GM19395 (cell line): ENCODE results near the gene TBC1D14.
"Not testable (repeated sequence)": the region's sequence is repeated elsewhere in the genome, so short reads cannot be mapped to it uniquely, and the experiment has no call there.

Source experiments
- ATAC-seq: cut with Tn5 transposase; IDR thresholded peaks from one replicate; pipeline ENCODE4 v1.9.1; 2021; ENCODE audit warnings: mild to moderate bottlenecking, moderate library complexity; ENCODE audit not compliant: unreplicated experiment

The TBC1D14 gene

DNA sequence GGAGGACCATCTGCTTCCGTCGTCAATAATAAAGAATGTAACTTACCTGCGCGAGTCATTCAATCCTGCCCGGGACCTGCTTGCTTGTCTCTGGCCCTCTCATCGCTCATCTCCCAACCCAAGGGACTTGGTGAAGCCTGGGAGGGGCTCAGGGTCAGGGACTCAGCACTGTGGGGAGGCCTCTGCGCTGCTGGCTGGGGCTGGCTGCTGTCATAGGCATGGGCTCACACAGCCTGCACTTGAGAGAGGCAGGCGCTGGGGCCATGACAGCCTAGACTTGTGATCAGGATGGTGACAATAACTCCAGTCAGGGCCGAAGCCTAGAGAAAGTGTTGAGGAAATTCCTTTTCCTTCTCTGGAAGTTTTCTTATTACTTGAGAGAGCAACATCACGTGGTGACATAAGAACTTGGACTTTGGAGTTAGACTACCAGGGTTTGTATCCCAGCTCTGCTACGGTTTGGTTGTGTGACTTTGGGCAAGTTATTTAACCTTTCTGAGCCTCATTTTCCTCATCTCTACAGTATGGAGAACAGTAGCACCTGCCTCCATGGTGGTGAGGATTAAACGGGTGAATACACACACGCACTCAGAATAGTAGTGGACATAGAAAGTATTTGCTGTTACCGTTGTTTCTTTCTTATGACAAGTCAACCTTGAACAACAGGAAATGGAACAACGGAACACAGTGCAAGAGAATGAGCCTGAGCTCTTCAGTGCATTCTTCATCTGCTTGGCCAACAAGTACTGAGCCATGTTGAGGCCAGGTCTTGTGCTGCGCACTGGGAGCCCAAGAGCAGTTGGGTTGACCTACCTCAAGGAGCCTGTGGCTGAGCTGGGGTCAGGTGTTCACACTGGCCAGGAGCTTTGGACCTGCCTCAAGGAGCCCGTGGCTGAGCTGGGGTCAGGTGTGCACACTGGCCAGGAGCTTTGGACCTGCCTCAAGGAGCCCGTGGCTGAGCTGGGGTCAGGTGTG lies 60.5 kb downstream of the TBC1D14 start:
- peak; percentile 87 for ATAC-seq

DNA sequence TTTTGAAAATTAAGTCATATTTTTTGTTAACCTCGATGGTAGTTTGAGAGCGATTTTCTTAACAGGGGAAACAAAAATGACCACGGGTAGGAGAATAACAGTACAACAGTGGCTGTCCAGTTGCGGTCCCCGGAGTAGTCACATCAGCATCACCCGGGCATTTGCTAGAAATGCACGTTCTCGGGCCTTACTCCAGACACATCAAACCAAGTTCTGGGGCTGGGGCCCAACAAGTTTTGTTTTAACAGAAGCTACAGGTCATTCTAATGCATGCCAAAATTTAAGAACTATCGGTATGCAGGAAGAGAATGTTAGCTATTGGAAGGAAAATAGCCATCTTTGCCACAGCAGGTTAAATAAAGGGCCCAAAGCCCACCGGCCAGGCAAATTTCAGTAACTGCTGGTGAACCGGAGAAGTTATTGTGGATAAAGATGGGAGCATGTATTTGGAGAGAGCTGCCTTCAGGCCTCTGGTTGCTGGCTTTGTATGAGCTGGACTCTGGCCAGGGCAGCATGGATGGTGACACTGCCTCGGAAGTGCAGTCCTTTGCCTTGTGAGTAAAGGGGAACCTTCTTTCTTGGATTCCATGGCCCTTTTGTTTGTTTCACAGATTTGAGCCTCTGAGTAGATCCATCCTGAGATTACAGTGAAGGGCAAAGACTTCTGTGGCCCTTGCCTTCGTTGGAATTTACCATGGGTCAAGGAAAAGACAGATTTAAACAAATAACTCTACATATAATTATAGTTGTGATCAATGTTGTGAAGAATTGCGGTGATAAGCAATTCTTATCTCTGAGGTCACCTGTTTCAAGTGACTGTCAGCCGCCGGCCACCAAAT lies 62.1 kb downstream of the TBC1D14 start:
- ATAC-seq = no peak

DNA sequence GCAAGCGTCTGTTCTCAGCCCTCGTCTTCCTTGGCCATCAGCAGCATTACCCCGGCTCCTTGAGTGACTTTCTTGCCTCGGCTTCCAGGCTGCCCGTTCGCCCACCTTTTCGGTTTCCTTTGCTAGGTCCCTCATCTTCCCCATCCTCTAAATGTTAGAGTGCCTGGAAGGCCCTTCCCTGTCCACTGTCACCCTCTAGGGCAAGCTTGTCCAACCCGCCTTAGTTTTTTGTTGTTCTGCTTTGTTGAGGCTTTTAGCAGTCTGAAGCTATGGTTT lies 62.7 kb downstream of the TBC1D14 start:
- ATAC-seq = no peak

DNA sequence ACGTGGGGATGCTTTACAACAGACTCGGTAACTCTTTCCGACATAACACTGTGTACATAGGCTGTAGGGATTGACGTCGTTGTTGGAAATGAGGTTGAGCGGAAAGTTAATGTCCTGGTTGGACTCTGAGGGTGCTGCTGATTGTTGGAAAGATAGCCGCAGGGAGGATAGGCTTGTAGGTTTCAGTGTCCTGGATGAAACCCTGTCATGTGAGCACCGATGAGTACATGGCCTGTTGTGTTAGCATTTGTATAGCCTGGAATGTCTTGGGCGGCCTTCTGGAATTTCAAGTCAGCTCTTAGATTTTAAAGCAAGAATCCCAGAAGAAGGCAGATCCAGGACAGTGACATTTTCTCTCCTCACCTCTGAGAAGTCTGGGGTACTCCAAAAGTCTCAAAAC lies 63.3 kb downstream of the TBC1D14 start:
- ATAC-seq = no peak

DNA sequence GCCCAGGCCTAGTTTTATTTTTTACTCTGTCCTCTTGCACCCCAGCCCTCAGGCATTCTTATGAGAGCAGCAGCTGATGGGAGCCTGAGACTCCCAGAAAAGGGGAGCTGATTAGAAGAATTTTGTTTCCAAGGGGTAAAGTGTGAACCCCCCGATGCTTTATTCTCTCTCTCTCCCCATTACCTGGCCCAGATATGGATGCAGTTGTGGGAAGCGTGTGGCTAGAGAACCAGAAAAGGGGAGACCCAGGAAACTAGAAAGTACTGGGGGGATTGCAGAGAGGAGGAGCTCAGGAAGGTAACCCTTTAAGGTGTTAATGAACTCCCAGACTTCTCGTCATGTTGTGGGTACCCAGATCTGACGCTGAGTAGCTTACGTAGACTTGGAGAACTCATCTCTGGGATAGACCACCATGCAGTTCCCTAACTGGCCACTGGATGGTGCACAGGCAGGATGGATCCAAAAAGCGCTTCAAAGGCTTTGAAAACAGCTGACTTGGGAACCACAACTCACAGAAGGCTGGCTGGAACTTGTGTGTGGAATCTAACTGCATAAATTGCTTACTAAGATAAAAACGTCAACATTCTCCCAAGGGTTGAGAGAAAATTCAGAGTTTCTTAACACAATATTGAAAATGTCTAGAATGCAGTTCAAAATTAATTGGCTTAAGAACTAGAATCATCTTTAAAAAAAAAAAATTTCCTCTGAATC lies 64.7 kb downstream of the TBC1D14 start:
- peak; percentile 68 for ATAC-seq

DNA sequence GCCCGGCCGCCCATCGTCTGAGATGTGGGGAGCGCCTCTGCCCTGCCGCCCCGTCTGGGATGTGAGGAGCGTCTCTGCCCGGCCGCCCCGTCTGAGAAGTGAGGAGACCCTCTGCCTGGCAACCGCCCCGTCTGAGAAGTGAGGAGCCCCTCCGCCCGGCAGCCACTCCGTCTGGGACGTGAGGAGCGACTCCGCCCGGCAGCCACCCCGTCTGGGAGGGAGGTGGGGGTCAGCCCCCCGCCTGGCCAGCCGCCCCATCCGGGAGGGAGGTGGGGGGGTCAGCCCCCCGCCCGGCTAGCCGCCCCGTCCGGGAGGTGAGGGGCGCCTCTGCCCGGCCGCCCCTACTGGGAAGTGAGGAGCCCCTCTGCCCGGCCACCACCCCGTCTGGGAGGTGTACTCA lies 68.2 kb downstream of the TBC1D14 start:
- not testable (repeated sequence) for ATAC-seq

DNA sequence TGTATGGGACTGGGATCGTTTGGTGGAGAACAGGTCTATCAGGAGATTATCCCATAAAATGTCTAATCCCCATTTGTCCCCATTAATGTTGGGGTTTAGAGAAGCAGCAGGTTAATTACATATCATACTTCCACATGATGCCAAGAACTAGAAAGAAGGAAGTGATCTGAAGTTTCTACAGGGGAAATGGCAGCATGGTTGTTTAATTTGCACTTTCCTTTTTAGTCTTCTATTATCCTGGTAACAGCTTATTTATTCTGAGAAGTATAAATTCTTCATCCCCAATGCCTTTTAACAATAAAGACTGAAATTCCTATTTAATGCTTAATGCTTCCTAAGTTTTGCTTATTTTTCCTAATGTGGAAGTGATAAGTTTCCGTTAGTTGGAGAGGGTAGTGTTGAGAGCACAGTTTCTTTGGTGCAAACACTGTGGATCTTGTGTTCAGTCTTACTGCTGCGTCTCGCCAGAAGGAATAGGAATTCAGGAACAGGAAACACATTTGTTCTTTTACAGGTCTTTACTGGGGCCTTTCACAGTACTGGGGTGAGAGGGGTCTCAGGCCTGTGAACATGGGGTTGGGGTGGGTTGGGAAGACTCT lies 74.0 kb downstream of the TBC1D14 start:
- no peak for ATAC-seq

DNA sequence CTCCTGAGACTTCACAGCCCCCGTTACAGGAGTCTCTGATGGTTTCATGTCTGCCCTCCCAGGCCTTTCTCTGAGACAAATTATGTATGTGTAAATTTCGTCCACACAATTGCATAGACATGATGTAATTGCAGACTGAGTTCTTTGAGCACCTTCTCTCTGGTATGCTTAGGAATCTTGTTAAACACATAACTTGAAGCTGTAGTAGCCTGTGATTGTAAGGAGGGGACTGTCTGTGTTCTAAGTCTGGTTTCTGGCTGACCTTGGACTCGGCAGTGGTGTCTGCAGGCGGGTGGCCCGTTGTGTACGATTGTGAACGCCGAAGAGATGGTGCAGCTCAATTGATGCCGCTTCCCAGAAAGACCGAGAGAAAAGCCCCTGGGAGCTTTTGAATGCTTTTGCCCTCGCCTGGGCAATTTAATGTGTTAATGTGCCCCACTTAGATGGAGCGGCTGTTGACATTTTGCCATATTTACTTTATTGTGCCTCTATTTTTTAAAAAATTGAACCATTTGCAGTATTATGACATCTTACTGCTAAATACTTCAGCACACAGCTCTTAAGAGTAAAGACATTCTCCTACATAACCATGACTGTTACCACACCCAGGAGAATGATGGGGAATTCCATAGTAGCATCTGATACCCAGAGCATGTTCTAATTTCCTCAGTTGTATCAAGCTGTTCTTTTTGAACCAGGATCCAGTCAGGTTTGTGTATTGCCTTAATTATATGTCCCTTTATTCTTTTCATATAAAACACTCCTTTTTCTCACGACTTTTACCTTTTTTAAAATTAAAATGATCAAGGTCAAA lies 75.2 kb downstream of the TBC1D14 start:
- ATAC-seq = no peak

DNA sequence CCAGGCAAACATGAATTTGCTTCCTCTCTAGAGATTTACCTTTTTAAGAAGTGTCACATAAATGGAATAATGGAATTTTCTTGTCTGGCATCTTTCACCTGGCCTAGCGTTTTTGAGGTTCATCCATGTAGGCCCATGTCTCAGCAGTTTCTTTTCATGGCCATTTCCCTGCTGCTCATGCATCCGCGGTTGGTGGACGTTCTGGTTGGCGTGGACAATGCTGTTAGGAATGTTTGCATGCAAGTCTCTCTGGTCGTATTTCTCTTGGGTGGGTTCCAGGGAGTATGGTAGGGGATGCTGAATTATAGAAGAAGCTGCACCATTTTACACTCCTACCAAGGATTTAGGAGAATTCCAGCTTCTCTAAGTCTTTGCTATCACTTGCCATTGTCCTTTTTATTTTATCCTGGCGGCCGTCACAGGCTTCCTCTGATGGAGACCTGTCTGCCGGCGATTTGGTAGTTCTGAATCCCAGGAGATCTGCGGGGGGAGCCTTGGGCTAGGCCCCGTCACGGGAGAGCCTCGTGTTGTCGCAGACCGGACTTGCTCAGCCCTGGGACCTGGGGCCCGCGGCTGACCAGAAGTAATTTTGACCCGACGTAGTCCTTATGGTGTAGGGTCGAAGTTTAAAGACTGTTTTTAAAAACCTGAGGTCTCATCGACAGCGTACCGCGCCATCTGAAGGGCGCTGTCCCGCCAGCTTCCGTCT lies 76.6 kb downstream of the TBC1D14 start:
- ATAC-seq = no peak

DNA sequence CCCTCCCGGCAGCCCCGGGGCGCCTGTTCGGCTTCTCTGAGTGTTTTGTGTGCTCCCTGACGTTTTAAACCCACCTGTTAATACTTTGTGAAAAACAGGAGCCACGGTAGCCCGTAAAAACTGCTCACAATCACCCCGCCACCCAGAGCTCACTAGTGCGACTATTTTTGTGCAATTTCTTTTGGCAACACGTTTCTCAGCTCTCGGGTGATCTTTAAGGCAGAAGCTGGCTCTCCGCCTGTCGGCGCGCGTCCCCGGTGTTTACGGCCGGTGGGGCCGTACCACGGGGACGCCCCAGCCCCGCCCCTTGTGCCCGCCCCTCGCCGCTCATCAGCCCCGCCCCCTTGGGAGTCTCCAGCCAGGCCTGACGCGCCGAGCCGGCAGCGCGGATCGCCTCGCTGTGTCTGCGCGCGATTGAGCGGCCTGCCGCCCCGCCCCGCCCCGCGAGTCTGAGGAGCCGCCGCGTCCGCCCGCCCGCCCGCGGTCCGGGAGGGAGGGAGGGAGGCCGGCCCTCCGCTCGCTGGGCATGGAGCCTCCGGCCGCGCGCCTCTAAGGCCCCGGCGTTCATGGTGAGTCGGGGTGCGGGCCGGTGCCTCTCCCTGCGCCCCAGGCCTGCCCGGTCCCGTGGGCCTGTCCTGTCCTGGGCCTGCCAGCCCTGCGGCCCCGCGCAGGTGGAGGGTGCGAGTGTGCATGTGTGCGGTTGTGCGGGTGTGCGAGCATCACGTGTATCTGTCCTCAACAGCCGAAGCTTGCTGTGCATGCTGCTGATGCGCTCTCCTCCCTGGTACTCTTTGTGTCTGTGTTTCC lies 77.4 kb downstream of the TBC1D14 start:
- peak; percentile 68 for ATAC-seq

DNA sequence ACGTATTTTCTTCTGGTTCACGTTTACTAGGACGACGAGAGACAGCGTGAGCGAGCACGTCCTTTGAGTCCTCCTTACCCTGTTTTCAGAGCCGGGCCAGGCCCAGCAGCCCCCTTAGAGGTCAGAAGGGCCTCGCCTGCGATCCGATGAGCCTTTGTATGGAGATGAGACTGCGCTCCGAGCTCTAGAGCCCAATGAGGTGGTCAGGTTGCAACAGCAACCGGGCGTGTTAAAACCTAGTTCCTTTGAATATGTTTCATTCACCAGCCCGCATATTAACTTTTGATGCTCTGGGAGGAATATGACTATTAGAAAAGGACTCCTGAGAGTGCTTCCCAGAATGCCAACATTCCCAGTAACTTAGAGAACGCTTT lies 77.9 kb downstream of the TBC1D14 start:
- ATAC-seq = peak; percentile 18

DNA sequence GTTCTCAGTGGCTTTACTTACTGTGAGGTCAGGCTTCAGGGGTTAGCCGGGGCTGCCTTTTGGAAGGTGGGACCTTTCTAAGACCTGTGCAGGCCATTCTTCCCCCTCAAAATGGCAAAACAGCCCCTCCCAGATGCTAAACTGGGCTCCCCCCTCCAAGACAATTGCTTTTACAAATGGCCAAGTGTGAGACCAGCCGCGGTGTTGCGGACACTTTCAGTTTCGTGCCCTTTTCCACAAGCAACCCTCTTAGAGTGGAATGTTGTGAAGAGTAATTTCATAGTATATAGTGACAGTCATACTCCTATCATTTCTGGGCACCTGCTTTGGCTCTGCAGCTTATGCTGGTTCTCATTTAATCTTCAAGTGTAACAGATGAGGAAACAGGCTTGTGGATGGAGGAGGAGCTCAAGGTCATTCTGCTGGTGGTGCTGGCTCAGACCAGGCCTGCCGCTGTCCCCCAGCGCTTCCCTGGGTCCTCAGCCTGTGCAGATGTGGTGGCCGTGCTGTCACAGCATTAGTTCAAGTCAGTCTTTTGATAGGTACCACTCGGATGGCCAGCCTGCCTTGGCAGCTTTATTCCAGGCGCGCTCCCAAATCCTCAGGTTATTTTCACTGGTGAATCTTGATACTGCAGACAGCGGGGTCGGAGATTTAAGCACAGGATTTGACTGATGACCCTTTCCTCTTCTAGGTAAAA lies 78.5 kb downstream of the TBC1D14 start:
- no peak for ATAC-seq

DNA sequence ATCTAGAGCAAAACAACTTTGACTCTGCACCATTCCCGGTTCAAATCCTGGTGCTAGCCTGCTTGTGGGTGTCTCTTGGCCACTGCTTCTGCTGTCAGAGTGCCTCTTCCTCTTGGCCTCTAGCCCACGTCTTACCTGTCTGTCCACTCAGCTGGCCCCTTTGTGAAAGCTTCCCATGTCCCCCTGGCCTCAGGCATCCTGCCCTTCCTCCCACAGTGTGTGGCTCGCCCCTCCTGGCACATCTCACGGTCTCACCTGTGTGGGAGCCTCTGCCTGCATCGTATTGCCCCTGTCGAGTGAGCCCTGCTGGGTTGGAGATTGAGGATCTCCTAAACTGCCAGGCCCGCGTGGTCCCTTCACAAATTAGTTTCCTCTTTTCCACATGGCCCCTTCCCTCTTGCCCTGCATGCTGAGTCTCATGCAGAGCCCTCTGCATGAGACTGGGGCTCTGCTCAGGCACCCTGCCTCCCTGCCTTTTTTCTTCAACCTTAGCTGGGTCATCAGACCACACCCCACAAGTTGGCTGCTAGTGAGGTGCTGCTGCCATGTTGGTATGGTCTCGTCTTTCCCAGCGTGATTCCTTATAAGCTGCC lies 79.8 kb downstream of the TBC1D14 start:
- ATAC-seq = no peak

DNA sequence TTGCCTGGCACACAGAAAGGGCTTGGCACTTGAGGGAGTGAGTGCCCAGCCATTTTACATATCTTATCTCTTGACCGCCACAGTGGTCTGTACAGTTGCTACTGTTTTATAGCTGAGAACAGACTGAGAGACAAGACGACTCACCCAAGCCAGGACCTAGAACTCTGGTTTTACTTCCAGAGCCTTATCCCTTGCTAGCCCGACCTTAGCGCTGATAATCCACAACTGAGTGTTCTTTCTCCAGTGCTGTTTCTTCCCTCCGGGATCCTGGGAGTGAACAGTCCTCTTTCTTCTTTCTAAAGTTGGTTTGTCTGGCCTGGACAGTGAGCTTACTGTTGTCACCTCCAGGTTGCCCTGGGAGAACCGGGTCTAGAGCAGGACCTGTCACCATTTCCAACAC lies 81.0 kb downstream of the TBC1D14 start:
- no peak for ATAC-seq

DNA sequence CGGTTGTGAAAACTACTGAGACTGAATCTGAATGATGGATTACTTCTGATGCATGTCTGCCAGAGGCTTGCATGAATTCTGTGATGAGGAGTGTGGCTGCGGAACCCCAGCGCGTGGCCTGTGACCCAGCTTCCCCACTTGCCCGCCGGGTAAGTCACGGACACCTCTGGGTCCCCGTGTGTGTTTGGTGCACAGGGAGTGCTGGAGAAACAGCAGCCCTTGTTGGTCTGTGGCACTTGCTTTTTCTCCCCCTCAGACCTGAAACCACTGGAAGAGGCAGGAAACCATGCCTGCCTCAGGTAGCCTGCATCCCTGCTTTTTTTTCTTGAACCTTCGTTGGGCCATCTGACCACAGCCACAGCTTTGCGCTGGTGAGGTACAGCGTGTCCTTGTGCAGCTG lies 81.6 kb downstream of the TBC1D14 start:
- ATAC-seq = no peak

DNA sequence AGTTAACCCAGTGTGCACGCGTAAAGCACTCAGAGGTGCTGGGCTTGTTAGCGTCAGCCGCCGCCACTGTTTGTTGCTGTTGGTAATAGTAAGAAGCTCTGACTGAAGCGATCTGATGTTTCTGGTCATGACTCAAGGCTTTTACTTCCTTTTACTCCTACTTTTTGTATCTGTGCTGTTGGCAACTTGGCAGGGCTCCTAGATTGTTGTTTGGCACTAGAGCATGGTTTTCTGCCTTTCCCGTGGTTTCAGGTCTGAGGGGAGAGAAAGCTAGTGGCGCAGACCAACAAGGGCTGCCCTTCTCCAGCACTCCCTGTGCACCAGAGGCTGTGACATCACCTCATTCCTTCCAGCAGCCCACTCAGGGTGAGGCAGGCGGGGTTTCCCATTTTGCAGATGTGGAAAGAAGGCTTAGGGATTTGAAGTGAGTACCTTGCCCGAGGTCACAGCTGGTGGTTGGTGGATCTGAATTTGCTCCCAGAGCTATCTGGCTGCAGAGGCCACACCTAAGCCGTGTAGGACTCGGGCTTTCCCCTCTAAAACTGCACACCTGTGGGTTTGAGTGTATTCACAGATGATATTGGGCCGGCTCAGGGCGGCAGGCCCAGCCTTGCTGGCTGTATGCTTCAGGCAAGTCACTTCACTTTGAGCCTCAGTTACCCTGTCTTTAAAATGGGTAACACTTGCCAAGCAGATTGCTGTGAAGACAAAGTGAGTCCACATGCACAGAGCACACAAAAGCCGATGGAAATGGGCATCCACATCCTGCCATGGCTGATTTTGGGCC lies 82.3 kb downstream of the TBC1D14 start:
- no peak for ATAC-seq
